Measurements from ENCODE around the gene HERC5.

DNA sequence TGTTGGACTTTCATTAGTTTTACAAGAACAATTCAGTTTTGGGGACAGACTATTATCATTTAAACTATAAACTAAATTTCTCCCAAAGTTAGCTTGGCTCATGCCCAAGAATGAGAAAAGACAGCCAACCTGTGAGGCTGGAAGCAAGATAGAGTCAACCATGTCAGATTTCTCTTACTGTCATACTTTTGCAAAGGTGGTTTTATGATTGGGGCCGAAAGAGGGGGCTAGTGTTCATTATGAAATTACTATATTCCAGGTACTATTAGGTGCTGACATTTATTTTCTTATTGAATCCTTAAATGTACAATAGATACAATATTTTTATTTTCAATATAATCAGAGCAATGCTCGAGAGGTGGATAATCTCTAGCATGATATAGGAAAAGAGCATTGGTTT lies 47.7 kb upstream of the HERC5 start:
- TF ChIP-seq, protein P1, sequence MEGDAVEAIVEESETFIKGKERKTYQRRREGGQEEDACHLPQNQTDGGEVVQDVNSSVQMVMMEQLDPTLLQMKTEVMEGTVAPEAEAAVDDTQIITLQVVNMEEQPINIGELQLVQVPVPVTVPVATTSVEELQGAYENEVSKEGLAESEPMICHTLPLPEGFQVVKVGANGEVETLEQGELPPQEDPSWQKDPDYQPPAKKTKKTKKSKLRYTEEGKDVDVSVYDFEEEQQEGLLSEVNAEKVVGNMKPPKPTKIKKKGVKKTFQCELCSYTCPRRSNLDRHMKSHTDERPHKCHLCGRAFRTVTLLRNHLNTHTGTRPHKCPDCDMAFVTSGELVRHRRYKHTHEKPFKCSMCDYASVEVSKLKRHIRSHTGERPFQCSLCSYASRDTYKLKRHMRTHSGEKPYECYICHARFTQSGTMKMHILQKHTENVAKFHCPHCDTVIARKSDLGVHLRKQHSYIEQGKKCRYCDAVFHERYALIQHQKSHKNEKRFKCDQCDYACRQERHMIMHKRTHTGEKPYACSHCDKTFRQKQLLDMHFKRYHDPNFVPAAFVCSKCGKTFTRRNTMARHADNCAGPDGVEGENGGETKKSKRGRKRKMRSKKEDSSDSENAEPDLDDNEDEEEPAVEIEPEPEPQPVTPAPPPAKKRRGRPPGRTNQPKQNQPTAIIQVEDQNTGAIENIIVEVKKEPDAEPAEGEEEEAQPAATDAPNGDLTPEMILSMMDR (IDR thresholded peaks at IDR 0.05), result no peak
- TF ChIP-seq POLR2A (IDR thresholded peaks at IDR 0.05) (no peak), EP300 (IDR thresholded peaks at IDR 0.05; ENCODE audit: low read depth) (no peak)

All from transverse colon (tissue), 3 donors.